ENCODE data around the gene ABCA3. TPM values are rescaled to one million over a fixed set of nuclear protein-coding genes. Genes with fewer than 3 reads are reported as not detected.

Gene ABCA3
- total RNA-seq, 2 donors from 2014 or later, result 3.3 to 3.5 TPM

DNA sequence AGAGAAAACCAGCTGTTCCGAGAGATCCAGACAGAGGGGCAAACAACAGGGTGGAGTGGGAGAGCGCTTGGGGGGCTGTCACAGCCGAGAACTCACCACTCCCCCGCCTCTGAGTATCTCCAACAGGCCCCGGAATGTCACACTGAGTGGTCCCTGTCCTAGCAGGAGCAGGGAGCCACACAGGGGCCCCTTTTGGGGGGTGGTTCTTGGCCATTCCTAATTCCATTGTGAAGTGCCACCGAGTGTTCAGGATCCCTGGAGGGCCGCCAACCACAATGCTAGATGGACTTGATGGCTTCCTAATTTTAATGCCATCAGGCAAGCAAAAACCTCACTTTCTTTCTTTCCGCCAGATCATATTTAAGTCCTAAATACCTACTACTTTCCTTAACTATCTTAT is 16.8 kb downstream of the ABCA3 start:
- H3K9ac ChIP-seq (ENCODE audit: extremely low read depth, low read length, poor library complexity, severe bottlenecking), result no peak overlapping the region
- no peak overlapping the region for H3K4me3 ChIP-seq (ENCODE audit: low read length)
- no peak for DNase-seq
- no peaks in the 10 kb centered on the region for H3K4me1 Mint-ChIP-seq
- TF ChIP-seq, protein P1, sequence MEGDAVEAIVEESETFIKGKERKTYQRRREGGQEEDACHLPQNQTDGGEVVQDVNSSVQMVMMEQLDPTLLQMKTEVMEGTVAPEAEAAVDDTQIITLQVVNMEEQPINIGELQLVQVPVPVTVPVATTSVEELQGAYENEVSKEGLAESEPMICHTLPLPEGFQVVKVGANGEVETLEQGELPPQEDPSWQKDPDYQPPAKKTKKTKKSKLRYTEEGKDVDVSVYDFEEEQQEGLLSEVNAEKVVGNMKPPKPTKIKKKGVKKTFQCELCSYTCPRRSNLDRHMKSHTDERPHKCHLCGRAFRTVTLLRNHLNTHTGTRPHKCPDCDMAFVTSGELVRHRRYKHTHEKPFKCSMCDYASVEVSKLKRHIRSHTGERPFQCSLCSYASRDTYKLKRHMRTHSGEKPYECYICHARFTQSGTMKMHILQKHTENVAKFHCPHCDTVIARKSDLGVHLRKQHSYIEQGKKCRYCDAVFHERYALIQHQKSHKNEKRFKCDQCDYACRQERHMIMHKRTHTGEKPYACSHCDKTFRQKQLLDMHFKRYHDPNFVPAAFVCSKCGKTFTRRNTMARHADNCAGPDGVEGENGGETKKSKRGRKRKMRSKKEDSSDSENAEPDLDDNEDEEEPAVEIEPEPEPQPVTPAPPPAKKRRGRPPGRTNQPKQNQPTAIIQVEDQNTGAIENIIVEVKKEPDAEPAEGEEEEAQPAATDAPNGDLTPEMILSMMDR (conservative IDR thresholded peaks at IDR 0.05), result no peak
- peaks cover 4% of the 10 kb centered on the region for H3K27me3 Mint-ChIP-seq (ENCODE audit: insufficient read depth)
- no peaks in the 10 kb centered on the region for H3K4me1 ChIP-seq (ENCODE audit: control insufficient read depth, insufficient read depth, low read length)
- 88 to 92% methylated on average over 6 to 8 of the region's 8 CpGs for WGBS, 2 experiments (ENCODE audit: insufficient coverage in 1 of 2, insufficient read length in 1 of 2)
- no peaks in the 10 kb centered on the region for H3K9me3 ChIP-seq (ENCODE audit: control insufficient read depth, low read length)
- H3K4me3 Mint-ChIP-seq, result no peak overlapping the region
- no peaks in the 10 kb centered on the region for H3K36me3 ChIP-seq (ENCODE audit: control insufficient read depth, insufficient read depth, low read length)
- no peak overlapping the region for H3K27ac ChIP-seq (ENCODE audit: low read depth, low read length)
- H3K36me3 Mint-ChIP-seq (ENCODE audit: low read depth), result no peaks in the 10 kb centered on the region
- H3K27me3 ChIP-seq (ENCODE audit: control insufficient read depth, insufficient read depth, low read length, poor library complexity, severe bottlenecking), result no peaks in the 10 kb centered on the region
- no peak overlapping the region for H3K27ac Mint-ChIP-seq
- no peaks in the 10 kb centered on the region for H3K9me3 Mint-ChIP-seq

DNA sequence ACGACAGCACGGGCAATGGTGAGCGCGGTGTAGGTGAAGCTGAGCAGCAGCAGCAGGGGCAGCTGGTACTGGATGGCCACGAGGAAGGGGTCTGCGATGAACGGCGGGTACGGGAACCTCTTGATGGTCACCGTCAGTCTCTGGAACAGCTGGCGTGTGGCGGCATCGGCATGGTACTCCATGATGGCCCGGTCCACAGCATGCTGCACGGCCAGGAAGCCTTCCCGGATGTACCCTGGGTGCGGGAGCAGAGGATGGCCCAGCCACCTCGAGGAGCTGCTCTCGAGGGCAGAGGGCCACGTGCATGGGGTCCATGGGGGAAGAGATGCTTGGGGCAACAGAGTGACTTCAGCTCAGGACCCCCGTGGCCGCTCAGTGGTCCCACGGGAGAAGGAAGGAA is 20.9 kb downstream of the ABCA3 start:
- H3K36me3 Mint-ChIP-seq (ENCODE audit: low read depth), result no peaks in the 10 kb centered on the region
- no peak overlapping the region for H3K4me3 Mint-ChIP-seq
- Histone ChIP-seq H3K4me1 (ENCODE audit: control insufficient read depth, insufficient read depth, low read length) (no peaks in the 10 kb centered on the region), H3K36me3 (ENCODE audit: control insufficient read depth, insufficient read depth, low read length) (no peaks in the 10 kb centered on the region), H3K9ac (ENCODE audit: extremely low read depth, low read length, poor library complexity, severe bottlenecking) (no peak overlapping the region), H3K9me3 (ENCODE audit: control insufficient read depth, low read length) (no peaks in the 10 kb centered on the region), H3K4me3 (ENCODE audit: low read length) (no peak overlapping the region), H3K27me3 (ENCODE audit: control insufficient read depth, insufficient read depth, low read length, poor library complexity, severe bottlenecking) (no peaks in the 10 kb centered on the region), H3K27ac (ENCODE audit: low read depth, low read length) (no peak overlapping the region)
- TF ChIP-seq, protein P1 (conservative IDR thresholded peaks at IDR 0.05), result no peak
- H3K4me1 Mint-ChIP-seq, result no peaks in the 10 kb centered on the region
- no peaks in the 10 kb centered on the region for H3K9me3 Mint-ChIP-seq
- DNase-seq, result no peak
- 93 to 96% methylated on average over 18 to 23 of the region's 23 CpGs for WGBS, 2 experiments (ENCODE audit: insufficient coverage in 1 of 2, insufficient read length in 1 of 2)
- no peak overlapping the region for H3K27ac Mint-ChIP-seq
- H3K27me3 Mint-ChIP-seq (ENCODE audit: insufficient read depth), result peaks cover 2% of the 10 kb centered on the region

DNA sequence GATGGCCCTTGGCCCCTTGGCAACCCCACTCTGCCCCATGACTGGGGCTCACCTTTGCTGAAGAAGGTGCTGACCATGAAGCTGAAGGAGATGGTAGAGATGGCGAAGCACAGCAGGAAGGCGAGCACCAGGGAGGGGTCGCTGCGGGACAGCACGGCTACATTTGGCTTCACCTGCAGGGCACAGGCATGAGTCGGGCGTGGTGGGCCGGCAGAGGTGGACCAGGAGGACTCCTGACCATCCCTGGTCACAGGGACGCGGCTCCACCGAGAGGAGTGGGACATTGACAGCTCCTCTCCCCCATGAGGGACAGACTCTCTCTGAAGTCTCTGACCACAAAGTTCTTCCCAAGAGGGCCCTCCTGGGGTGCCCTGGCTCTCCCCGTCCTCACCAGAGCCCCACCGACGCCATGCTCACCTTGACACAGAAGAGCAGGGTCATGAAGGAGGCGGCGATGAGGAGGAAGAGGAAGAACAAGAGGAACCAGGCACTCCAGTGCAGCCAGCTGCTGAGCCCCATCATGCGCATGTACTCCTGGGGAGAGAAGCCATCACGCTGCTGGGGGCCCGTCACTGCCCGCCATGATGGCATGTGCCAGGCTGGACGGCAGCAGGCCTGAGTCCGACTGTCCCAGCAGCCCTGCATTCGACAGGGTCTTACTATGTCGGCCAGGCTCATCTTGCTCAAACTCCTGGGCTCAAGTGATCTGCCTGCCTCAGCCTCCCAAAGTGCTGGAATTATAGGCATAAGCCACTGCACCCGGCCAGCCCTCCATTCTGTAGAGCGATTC is 23.1 kb downstream of the ABCA3 start:
- 90 to 95% methylated on average over 18 to 26 of the region's 26 CpGs for WGBS, 2 experiments (ENCODE audit: insufficient coverage in 1 of 2, insufficient read length in 1 of 2)
- H3K4me3 Mint-ChIP-seq, result no peak overlapping the region
- H3K27ac Mint-ChIP-seq, result no peak overlapping the region

More for the DNA sequence above, 23.1 kb downstream of the ABCA3 start:
- no peak for DNase-seq
- no peaks in the 10 kb centered on the region for H3K36me3 ChIP-seq (ENCODE audit: control insufficient read depth, insufficient read depth, low read length)
- Mint-ChIP-seq H3K27me3 (ENCODE audit: insufficient read depth) (peaks cover 2% of the 10 kb centered on the region), H3K9me3 (no peaks in the 10 kb centered on the region), H3K4me1 (no peaks in the 10 kb centered on the region), H3K36me3 (ENCODE audit: low read depth) (no peaks in the 10 kb centered on the region)
- TF ChIP-seq, protein P1 (conservative IDR thresholded peaks at IDR 0.05), result no peak
- no peaks in the 10 kb centered on the region for H3K4me1 ChIP-seq (ENCODE audit: control insufficient read depth, insufficient read depth, low read length)
- H3K27ac ChIP-seq (ENCODE audit: low read depth, low read length), result no peak overlapping the region
- H3K9ac ChIP-seq (ENCODE audit: extremely low read depth, low read length, poor library complexity, severe bottlenecking), result no peak overlapping the region
- H3K9me3 ChIP-seq (ENCODE audit: control insufficient read depth, low read length), result no peaks in the 10 kb centered on the region
- H3K27me3 ChIP-seq (ENCODE audit: control insufficient read depth, insufficient read depth, low read length, poor library complexity, severe bottlenecking), result no peaks in the 10 kb centered on the region
- no peak overlapping the region for H3K4me3 ChIP-seq (ENCODE audit: low read length)
